ENCODE measurements around the gene EDC3.

The EDC3 gene

GRCh38 chr15:74610302-74610951, 85.4 kb downstream of the EDC3 start:
- Histone ChIP-seq H3K36me3 (replicated peaks; ENCODE audit: low read depth, low read length) (no peaks in the 10 kb centered on the region), H2AFZ (ENCODE audit: low read depth, low read length) (no peak overlapping the region), H4K20me1 (ENCODE audit: insufficient read depth, low read length) (no peaks in the 10 kb centered on the region), H3K27ac (ENCODE audit: low read length) (no peak overlapping the region), H3K4me3 (ENCODE audit: low read length) (no peak overlapping the region), H3K79me2 (ENCODE audit: low read length) (peaks cover 3% of the 10 kb centered on the region; the same call in 1 of the 2 replicates), H3K9me3 (ENCODE audit: insufficient read depth, low read length) (no peaks in the 10 kb centered on the region), H3K4me2 (ENCODE audit: low read length) (no peak overlapping the region), H3K4me1 (ENCODE audit: low read length) (peaks cover 7% of the 10 kb centered on the region), H3K27me3 (ENCODE audit: low read depth, low read length) (peaks cover 3% of the 10 kb centered on the region; the same call in 1 of the 2 replicates), H3K9ac (ENCODE audit: low read length) (no peak overlapping the region)
- TF ChIP-seq EZH2phosphoT487 (IDR thresholded peaks at IDR 0.05; ENCODE audit: low read depth) = no peak
- no peak for TF ChIP-seq CTCF (IDR thresholded peaks at IDR 0.05; ENCODE audit: low read depth, low read length)

- Histone ChIP-seq H3K27ac (ENCODE audit: low read length) (no peak overlapping the region), H2AFZ (ENCODE audit: low read depth, low read length) (no peak overlapping the region), H3K36me3 (replicated peaks; ENCODE audit: low read depth, low read length) (no peaks in the 10 kb centered on the region), H3K4me1 (ENCODE audit: low read length) (peaks cover 7% of the 10 kb centered on the region), H3K27me3 (ENCODE audit: low read depth, low read length) (peaks cover 3% of the 10 kb centered on the region; the same call in 1 of the 2 replicates), H4K20me1 (ENCODE audit: insufficient read depth, low read length) (no peaks in the 10 kb centered on the region), H3K9me3 (ENCODE audit: insufficient read depth, low read length) (no peaks in the 10 kb centered on the region), H3K4me2 (ENCODE audit: low read length) (no peak overlapping the region), H3K4me3 (ENCODE audit: low read length) (no peak overlapping the region), H3K9ac (ENCODE audit: low read length) (no peak overlapping the region), H3K79me2 (ENCODE audit: low read length) (no peaks in the 10 kb centered on the region; the same call in 1 of the 2 replicates)
- TF ChIP-seq EZH2phosphoT487 (IDR thresholded peaks at IDR 0.05; ENCODE audit: low read depth) (no peak), CTCF (IDR thresholded peaks at IDR 0.05; ENCODE audit: low read depth, low read length) (no peak)
These were observed 85.9 kb downstream of the EDC3 start for GRCh38 chr15:74609938-74610301.

GRCh38 chr15:74608786-74609185, 87.0 kb downstream of the EDC3 start:
- no peaks in the 10 kb centered on the region for H3K9me3 ChIP-seq (ENCODE audit: insufficient read depth, low read length)
- no peak overlapping the region for H2AFZ ChIP-seq (ENCODE audit: low read depth, low read length)
- peaks cover 2% of the 10 kb centered on the region for H3K4me1 ChIP-seq (ENCODE audit: low read length)
- H3K36me3 ChIP-seq (replicated peaks; ENCODE audit: low read depth, low read length) = no peaks in the 10 kb centered on the region
- no peaks in the 10 kb centered on the region for H4K20me1 ChIP-seq (ENCODE audit: insufficient read depth, low read length)
- H3K9ac ChIP-seq (ENCODE audit: low read length) = no peak overlapping the region
- TF ChIP-seq EZH2phosphoT487 (IDR thresholded peaks at IDR 0.05; ENCODE audit: low read depth) = no peak
- no peak overlapping the region for H3K4me2 ChIP-seq (ENCODE audit: low read length)
- no peaks in the 10 kb centered on the region for H3K79me2 ChIP-seq (ENCODE audit: low read length)
- no peak overlapping the region for H3K4me3 ChIP-seq (ENCODE audit: low read length)
- no peak overlapping the region for H3K27ac ChIP-seq (ENCODE audit: low read length)
- H3K27me3 ChIP-seq (ENCODE audit: low read depth, low read length) = peaks cover 3% of the 10 kb centered on the region; the same call in 1 of the 2 replicates

GRCh38 chr15:74605795-74606150, 90.1 kb downstream of the EDC3 start:
- TF ChIP-seq CTCF (IDR thresholded peaks at IDR 0.05; ENCODE audit: low read depth, low read length) (no peak), EZH2phosphoT487 (IDR thresholded peaks at IDR 0.05; ENCODE audit: low read depth) (no peak)
- H3K27me3 ChIP-seq (ENCODE audit: low read depth, low read length) = peaks cover 3% of the 10 kb centered on the region; the same call in 1 of the 2 replicates
- H4K20me1 ChIP-seq (ENCODE audit: insufficient read depth, low read length) = no peaks in the 10 kb centered on the region
- no peak overlapping the region for H3K27ac ChIP-seq (ENCODE audit: low read length)
- H3K36me3 ChIP-seq (replicated peaks; ENCODE audit: low read depth, low read length) = no peaks in the 10 kb centered on the region
- no peaks in the 10 kb centered on the region for H3K9me3 ChIP-seq (ENCODE audit: insufficient read depth, low read length)
- no peak overlapping the region for H3K9ac ChIP-seq (ENCODE audit: low read length)
- H3K79me2 ChIP-seq (ENCODE audit: low read length) = no peaks in the 10 kb centered on the region
- no peak overlapping the region for H2AFZ ChIP-seq (ENCODE audit: low read depth, low read length)
- H3K4me3 ChIP-seq (ENCODE audit: low read length) = no peak overlapping the region
- H3K4me1 ChIP-seq (ENCODE audit: low read length) = no peaks in the 10 kb centered on the region
- H3K4me2 ChIP-seq (ENCODE audit: low read length) = no peak overlapping the region

Data from OCI-LY3 (cell line).